Activated effector memory CD4-positive, alpha-beta T cell treated with Interleukin-2 at 50 U/mL for 16 hours (primary cell): ENCODE results near the gene SDCBP2.
A peak's percentile ranks its signal among the peaks of the same experiment; 100 is the strongest.

ENCODE experiments used
- DNase-seq: peaks from one replicate; pipeline ENCODE4 v3.0.0-alpha.2; 2020

Gene SDCBP2

DNA sequence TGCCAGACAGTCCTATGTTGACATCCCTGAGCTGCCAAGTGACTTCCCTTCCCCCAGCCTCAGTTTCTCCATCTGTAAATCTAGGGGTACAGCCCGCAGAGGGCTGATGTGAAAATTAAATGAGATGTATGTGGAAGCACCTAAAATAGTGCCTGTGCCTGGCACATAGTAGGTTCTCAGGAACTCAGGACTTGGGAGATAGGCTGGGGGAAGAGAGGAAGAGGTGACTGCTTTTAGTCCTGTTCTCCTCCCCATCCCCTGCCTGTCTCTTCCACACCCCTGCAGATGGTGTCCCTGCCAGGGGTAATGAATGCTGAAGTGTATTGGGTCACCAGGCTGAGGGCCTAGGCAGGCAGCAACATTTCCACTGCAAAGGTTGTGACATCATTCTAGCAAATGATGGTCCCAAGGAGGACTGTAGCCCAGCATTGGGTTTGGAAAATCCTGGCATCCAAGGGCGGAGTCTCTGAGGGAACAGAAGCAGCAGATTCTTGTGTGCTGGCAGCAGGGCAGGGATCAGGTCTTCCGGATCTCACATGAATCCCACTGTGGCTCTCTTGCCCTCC is 61.0 kb downstream of the SDCBP2 start:
- no peak for DNase-seq

DNA sequence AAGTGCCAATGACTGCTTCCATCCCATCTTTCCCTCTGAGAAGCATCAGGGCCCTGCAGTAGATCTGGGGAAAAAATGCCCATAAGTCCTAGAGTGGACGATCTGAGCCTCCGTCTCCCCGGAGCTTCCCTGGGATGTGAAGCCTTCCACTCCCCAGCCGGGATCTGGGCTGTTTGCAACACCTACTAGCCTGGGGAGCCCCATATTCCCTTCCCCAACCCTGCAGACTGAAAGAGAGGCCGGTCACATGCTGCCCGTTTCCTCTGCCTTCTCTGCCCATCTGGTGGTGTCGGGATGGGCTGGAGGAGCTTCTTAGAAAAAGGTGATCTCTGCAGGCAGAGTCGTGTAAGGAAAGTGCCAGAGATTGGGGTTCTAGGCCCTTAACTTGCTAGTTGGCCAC is 61.8 kb downstream of the SDCBP2 start:
- no peak for DNase-seq

DNA sequence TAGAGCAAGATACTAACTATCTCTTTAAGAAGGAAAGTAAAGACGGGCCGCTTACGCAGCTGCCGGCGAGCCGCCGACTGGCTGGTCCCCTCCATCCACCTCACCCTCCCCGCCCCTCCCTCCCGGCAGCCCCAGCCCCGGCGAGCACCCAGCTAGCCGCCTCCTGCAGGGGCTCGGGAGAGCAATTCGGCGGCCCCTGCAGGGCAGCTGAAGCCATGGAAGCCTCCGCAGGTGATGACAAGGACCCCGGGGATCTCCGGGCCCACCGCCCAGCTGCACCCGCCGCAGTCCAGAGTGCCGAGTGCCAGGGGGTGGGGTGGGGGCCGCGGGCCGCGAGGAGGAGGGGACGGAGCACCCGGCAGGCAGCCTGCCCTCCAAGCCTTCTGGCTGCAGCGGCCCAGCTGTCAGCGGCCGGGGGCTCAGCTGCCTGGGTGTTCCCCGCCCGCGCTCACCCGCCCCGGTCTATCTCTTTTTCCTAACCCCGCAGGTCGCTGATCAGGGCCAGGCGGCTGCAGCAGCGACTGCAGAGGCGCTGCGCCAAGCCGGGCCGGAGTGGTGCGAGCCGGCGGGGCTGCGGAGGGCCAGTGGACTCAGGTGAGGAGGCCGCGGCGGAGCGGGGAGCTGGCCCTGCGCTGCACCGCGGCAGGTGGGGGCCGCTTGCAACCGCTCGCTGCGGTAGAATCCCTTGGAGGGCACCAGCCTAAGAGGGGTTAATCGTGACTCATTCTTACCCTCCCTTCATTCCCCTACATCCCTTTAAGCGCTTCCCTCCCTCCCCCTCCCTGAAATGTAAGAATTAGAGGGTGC is 62.6 kb downstream of the SDCBP2 start, which contains the start of gene SNPH:
Gene SNPH (plus strand): TSS at position 128 of the 807 bp plus-strand sequence. CDS start 29,946 bp downstream, outside the sequence.
- peak; percentile 64 for DNase-seq

DNA sequence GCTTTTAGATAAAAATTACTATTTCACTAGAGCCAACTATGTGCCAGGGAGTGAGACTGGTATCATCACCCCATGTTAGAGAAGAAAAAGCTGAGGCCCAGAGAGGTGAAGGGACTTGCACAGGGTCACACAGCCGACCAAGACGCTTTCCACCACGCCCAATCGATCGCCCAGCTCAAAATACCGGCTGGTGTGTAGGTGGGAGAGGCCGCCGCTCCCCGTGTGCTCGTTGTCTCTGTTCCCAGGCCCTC is 63.1 kb downstream of the SDCBP2 start:
- DNase-seq, result no peak

DNA sequence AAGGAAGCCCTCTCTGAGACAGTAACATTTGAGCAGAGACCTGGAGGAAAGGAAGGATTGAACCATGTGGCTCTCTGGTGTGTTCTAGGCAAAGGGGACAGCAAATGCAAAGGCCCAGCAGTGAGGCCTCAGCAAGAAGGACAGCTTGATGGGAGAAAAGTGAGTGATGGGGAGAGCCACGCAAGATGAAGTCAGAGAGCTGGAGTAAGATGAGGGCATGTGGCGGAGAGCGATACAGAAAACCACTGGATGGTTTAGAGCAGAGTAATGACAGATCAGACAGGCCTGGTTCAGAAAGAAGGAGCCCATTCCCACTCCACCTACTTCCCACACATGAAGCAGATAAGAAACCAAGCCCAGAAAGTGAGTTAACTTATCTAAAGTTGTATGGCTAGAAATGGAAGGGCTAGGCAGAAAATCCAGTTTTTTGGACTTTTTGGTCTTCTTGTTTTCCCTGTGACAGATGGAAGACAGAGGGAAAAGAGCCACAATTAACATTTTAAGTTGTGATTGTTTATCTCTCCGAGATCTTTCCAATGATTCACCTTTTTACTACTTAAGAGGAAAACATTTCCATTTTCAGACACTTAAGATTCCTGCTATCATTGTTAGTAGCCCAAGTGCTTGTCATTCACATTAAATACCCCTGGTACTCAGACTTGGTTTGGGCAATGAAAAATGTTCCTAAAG is 63.6 kb downstream of the SDCBP2 start:
- no peak for DNase-seq

- no peak for DNase-seq
These were observed 64.2 kb downstream of the SDCBP2 start for GRCh38 chr20:1264727-1265126.

- DNase-seq, result no peak
These were observed 65.1 kb downstream of the SDCBP2 start for GRCh38 chr20:1263853-1264252.
